GM18519 (cell line): ENCODE measurements around the gene HYDIN.
"Not testable (repeated sequence)": the region's sequence is repeated elsewhere in the genome, so short reads cannot be mapped to it uniquely, and the experiment has no call there.

ENCODE experiments used
- ATAC-seq: cut with Tn5 transposase; IDR thresholded peaks from one replicate; pipeline ENCODE4 v1.9.1; 2021; ENCODE audit warnings: mild to moderate bottlenecking, moderate library complexity; ENCODE audit not compliant: unreplicated experiment, low FRiP score

HYDIN gene

DNA sequence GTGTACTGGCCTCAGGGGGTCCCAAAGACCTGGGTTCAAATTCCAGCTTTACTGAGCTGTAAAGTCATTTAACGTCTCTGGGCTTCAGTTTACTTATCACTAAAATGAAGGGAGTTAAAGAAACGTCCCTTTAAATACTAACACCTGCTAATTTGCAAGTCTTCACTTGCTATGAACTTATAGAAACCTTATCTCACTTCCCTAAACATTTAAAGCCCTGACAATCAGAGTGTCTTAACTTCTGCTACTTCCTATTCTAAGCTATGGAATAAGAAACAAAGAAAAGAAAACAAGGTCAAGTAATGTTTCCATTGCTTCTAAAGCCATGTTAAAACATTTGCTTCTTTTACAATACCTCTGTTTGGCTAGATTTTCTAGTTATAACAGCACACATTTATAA, 87.3 kb downstream of the HYDIN start:
- ATAC-seq, result not testable (repeated sequence)

DNA sequence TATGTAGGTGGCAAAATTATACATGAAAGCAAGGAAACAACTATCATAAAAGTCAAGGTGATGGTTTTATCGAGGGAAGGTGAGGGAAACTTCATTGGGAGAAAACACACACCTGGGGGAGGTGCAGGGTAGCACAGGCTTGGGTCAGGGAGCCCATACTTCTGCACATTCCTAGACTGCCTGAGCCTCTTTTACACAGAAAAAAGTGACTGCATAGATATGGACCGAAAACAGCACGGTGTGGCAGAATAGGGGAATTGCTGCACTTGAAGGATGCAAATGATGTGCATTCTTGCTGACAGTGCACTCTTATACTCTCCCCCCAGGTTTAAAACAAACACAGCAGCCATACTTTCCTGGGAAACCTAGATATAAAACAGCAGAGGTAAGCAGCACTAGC, 120.0 kb downstream of the HYDIN start:
- not testable (repeated sequence) for ATAC-seq

DNA sequence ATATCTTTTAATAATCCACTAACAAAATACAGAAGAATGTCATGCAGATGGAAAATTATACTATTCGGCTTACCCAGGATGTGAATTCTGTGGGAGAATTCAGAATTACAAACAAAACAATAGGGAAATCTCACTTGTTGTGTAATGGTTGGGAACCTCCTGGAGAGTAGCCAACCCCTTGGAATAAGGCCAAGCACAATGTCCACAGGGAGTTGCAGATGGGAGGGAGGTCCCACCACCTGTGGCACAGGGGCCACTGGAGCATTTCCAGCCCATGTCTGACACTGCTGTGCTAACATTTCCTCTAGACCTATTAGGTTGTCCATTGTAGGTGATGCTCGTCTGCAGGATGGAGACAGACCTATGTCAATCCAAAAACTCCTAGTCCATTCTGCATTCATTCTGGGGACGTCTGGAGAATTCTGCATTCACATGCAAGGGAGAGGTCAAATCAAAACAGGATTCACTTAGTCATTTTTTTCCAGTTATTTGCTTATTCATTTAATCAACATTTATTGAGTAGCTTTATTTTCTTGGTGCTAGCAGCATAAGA, 120.8 kb downstream of the HYDIN start:
- ATAC-seq, result not testable (repeated sequence)

DNA sequence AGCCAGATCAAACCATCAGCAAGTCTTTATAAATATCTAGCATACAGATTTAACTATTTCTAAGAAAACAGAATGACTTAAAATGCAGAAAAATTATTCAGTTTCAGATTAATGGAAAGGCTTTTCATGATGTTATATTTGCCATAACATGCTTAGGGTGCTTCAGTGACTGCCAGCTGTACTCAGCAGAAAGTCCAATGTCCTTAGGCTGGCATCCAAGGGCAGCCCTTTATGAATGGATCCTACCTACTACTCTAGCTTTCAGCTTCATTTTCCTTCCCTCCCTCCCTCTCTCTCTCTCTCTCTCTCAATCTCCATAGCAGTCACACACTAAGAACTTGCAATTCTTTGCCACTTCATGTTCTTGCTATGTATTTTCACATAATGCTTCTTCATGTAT, 124.6 kb downstream of the HYDIN start:
- not testable (repeated sequence) for ATAC-seq

DNA sequence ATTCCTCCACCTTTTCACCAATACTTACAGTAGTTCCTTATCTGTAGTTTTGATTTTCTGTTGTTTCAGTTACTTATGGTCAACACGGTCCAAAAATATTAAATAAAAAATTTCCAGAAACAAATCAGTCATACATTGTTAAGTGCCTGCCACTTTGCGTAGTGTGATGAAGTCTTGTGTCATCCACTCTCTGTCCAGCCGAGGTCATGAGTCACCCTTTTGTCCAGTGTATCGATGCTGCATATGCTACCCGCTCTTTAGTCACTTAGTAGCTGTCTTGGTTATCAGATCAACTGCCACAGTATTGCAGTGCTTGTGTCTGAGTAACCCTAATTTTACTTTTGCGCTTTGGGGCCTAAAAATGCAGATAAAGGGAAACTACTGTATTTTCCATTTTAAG, 146.9 kb downstream of the HYDIN start:
- not testable (repeated sequence) for ATAC-seq

DNA sequence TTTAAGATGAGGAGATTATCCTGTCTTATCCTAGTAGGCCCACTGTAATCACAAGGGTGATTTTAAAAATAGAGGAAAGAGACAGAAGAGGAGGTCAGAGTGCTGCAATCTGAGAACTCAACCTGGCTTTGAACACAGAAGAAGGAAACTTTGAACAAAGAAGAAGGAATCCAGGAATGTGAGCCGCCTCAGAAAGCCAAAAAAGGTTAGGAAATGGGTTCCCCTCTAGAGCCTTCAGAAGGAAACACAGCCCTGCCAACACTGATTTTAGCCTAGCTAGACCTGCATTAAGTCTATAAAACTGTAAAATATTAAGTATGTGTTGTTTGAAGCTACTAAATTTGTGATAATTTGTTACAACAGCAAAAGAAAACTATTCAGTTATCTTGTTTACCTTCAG, 149.7 kb downstream of the HYDIN start:
- not testable (repeated sequence) for ATAC-seq

DNA sequence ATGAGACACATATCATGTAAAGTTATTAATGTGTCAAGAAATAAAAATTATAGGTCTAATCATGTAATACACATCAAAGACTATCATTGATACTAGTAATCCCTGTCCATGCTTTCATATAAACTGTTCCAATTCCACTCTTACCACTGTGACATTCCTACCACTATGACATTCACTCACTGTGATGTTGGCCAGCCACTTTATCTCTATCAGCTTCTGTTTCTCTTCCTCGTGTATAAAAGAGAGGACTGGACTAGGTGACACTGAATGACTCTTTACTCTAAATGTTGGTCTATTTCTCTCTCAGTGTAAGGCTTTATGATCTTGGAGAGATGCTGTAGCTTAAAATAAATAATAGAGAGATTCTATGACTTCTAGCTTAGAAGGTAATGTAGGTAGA, 150.3 kb downstream of the HYDIN start:
- ATAC-seq, result not testable (repeated sequence)

DNA sequence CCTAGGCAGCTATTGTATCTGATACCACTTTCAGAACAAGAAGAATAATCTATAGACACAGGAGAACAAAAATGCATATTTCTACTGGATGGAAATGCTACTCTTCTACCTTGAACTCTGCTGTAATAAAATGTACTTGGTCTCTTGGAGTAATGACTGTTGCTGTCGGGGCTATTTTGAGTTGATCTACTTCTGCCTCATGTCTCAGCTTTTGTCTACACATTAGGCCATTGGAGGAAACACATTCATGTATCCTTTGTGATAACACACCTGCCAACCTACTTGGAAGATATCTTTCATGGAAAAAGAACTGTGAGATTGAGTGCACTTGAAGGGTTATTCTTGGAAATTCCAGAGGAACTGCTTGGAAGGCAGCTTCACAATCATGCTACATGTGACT, 159.9 kb downstream of the HYDIN start:
- not testable (repeated sequence) for ATAC-seq

DNA sequence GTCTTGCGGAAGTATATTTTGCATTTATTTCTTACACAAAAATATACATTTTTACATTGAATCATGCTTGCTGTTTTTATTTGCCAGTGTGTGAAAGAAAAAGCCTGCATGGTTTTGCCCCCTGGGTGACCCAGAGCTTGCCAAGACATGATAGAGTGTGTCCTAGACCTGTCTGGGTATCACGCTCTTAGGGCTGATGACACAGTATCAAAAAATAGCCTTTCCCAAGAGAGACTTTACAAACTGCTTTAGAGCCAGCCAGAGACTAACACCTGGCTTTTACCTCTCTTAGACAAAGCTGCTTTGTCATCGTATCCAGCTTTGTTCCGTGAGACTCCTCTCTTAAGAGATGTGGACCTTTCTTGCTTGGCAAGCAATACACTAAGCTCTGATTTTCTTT, 160.7 kb downstream of the HYDIN start:
- not testable (repeated sequence) for ATAC-seq

DNA sequence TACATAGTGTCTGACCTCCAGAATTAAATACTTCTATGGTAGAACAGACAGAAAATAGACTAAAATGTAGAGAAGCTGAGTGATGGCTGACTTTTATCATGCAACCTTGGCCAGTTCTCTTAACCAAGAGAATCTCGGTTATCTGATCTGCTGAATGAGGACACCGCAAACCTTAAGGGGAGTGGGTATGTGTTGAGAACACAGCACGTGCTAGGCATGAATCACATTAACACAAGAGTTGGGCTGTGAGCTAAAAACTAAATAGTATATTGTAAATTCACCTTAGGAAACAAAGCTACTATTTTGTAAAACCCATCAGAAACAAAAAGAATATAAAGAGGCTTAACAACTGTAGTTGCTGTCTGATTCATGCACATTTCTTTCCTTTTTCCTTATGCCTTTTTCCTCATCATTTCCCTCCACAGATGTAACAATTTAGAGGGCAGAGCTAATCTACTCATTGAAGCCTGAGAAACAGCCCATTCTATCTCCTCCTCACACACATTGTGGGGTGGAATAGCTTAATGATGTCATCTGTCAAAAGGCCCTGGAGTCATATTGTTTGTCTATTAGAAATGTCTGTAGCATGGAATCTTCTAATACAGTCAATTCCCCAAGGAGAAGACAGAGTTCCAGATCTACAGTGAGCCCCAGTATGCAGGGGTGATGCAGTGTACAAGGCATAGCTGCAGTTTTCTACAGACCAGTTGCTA, 176.5 kb downstream of the HYDIN start:
- not testable (repeated sequence) for ATAC-seq

DNA sequence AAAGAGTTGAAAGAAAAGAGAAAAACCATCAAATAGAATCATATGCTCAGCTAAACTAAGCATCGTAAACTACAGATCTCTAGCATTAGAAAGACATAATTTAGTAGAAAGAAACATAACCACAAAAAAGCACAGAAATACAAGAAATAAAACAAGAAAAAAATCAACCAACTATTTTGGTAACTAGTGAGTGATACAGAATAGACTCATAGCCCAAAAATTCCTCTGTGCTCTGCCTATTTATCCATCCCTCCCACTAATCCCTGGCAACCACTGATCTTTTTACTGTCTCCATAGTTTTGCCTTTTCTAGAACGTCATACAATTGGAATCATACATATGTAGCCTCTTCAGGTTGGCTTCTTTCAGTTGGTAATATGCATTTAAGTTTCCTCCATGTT, 180.2 kb downstream of the HYDIN start:
- ATAC-seq, result not testable (repeated sequence)

DNA sequence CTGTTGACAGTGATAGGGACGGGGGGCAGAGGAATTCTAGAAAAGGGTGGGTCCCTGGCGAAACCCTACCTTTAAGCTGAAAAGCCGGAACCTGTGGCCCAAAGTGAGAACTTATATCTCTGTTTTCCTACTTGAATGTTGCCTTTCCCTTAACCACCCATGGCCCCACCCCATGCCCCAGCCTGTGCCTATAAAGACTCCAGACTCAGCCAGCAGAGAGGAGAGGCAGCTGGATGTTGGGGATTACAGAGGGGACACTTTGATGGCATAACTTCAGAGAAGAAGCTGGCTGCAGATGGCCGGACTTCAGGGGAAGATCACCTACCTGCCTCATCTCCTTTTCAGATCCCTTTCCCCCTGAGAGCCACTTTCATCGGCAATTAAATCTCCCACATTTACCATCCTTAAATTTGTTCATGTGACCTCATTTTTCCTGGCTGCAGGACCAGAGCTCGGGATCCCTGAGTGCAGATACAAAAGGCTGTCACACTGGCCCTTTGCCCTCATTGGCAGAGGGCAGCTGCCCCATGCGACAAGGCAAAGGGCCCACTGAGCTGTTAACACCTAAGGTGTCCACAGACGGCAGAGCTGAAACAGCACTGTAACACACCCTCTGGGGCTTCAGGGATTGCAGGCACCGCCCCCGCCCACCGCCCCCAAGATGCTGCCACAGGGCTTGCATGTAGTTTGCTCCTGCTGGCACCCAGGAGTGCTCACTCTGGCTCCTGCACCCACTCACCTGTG, 191.0 kb downstream of the HYDIN start:
- not testable (repeated sequence) for ATAC-seq

DNA sequence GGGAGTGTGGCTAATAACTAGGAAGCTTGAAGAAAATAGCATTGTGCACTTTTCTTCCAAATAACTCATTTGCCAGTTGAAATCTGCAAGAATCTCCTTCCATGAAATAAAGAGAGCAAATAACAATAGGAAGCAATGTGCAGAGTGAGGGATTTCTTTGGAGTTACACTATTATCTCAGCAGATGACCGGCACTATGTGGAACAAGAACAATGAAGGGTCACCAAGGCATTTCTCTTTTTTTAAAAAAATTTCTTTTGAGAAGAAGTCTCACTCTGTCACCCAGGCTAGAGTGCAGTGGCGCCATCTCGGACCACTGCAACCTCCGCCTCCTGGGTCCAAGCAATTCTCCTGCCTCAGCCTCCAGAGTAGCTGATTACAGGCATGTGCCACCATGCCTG, 192.1 kb downstream of the HYDIN start:
- not testable (repeated sequence) for ATAC-seq

DNA sequence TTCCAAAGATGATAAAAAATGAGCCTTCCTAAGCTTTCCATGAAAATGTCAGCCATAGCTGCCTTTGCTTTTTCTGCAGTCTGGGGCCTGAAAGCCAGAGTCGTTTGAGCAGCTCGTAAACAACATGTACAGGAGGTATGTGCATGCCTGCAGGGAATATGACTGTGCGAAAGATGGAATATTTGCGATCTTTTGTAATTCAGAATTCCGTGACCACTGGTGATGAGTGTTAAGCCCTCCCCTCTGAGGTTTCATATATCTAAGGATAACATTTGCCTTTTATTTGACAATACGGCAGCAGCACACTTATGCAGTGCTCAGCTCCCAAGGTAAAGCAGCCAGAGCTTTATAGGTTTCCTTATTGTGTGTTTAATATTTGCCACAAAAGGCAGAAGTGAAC, 192.5 kb downstream of the HYDIN start:
- ATAC-seq, result not testable (repeated sequence)

DNA sequence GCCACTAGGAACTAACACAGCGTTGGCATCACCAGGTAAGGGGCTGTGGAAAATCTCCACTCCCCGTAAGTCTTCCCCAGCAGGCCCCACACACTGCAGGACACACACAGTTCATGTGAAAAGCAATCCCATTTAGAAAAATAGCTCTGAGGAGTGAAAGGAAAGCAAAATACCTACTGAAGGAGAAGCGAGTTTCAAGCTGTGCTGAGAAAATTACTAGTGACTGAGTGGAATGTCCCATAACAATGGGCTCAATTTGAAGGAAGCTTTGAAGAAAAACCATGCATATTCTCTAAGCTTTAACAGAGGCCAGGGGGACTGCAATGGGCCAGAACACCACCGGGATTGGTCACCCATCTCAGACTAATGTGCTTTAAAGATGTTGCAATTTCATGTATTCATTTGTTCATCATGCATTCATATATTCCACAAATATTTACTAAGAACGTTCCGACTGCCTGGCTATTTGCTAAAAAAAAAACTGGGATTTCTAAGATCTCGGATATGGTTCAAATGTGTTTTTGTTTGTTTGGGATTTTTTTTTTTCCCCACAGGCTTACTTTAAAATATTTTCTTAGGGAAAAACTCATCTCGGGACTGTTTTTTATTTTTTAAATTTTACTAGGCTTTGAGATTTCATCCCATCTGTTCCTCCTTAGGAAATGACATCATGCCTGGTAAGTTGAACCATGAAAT, 202.3 kb downstream of the HYDIN start:
- ATAC-seq, result not testable (repeated sequence)

DNA sequence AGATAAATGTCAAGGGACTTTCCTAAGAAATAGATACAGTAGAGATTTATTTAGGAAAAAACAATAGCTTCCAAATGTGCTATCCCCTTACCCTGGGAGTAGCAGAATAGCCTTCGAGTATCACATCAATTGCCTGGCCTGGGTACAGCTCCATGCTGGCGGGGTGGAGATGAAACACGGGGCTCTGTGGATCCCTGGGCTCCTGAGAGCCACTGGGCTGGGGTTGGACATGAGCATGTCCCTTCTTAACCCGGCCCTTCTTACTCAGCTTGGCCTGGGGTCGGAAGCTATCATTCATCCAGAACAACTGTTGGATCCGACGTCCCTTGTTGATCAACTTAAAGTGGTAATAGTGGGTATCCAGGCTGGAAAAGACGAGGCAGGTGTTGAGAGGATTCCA, 203.0 kb downstream of the HYDIN start:
- not testable (repeated sequence) for ATAC-seq

DNA sequence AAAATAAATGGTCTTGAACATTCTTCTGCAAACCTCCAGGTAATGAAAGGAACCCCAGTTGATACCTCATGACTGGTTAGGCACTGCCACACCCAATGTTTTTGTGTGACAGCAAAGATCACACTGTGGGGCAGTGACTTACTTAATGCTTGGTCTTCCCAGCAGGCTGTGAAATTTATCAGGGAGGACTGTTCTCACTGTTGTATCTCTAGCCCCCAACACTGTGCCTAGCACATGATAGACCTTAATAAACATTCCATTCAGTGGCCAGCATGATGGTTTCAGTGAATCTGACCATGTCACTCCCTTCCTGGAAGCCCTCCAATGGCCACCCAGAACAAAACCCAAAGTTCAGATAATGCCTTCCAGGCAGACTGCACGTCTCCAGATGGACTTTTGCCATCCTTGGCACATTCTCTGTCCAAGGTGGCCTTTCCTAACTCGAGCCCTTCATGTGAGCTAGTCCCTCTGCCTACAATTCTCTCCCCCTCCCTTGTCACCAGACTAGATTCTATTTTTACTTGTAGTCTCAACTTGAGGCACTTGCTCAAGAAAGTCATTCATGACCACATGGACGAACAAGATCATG, 206.6 kb downstream of the HYDIN start:
- not testable (repeated sequence) for ATAC-seq

DNA sequence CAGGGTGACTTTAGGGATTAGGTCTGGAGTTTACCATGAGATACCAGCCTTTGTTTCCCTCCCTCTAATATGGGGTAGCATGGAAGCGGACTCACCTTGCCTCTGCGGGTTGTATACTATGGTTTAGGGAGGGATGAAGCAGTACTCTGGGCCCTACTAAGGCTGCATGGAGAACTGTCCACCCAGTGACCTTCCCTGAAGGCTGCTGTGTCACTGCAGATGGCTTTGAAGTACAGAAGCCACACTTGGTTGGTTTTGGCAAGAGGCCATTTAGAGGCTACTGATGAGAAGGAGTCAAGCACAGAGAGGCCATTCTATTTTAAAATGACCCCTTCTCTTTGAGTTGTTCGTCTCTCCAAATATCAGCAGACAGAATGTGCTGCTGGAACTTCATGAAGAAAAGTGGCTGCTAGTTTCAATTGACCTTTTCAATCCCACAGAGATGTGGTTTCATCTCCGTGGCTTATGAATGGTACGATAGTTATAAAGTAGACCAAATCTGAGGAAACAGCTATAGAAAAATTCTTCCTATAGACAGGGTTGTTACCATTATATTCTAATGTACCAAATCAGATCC, 208.5 kb downstream of the HYDIN start:
- ATAC-seq, result not testable (repeated sequence)

DNA sequence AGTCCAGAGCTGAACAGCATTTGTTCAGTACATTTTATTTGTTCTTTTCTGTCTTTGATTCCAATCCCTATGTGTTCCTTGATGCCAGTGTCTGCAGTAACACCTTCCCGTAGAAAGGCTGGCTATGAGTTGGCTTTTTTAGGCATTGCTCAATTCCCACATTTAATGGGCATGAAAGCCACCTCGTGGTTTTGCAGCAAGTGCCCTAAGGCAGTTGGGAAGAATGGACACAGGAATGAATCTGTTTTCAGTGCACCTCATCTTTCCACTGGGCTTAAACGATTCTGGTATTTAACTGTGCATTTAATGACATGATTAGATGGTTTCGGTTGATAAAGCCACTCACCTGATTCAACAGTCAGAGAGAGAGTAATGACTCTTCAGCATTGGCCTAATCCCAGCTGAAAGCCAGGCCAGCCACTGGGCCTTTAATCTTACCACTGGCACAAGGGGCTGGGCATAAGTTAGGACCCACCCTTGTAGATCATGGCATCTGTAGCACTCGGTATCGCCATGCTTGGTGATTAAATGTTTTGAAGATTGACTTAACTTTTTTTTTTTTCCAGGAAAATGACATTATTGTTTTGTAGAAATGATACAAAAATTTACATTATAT, 211.3 kb downstream of the HYDIN start:
- not testable (repeated sequence) for ATAC-seq

DNA sequence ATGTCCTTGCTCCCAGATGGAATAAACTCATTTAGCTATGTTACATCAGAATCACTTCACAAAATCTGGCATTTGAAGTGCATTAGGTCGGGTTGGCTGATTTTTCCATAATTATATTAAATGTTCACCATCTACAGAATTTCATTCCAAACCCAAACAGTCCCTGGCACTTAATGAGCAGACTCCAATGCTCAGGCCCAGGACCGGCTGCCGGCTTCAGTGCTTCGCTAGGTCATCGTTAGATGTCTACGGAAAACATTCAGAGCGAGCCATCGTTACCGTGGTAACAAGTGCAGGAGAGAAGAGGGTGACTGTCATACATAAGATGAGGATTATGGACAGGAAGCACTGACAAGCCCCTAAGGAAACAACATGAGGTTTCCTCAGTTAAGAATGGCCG, 215.1 kb downstream of the HYDIN start:
- not testable (repeated sequence) for ATAC-seq
